Neural cell (in vitro differentiated cells): Measurements from ENCODE around the gene WDR73. TPM values are rescaled to one million over a fixed set of nuclear protein-coding genes. Genes with fewer than 3 reads are reported as not detected.

Experiments
- H2AFZ ChIP-seq: fragments of 200-600, 300-800 bp; sonication (generic), shearing (Covaris generic); 2 replicates; pipeline ENCODE4 v1.6.0; 2014; ENCODE audit warnings: low read depth, mild to moderate bottlenecking, antibody characterized with exemption, low read length, moderate library complexity
- H3F3A ChIP-seq: fragments of 200-600 bp; shearing (Covaris generic); 2 replicates; pipeline ENCODE4 v1.6.1; 2016; ENCODE audit warnings: mild to moderate bottlenecking, moderate library complexity, mixed read lengths, antibody characterized with exemption, low read length; ENCODE audit not compliant: insufficient read depth, poor library complexity, severe bottlenecking
- H3K27ac ChIP-seq: fragments of 200-600, 300-800 bp; sonication (generic), shearing (Covaris generic); 2 replicates; pipeline ENCODE4 v1.5.1; 2014; ENCODE audit warnings: mild to moderate bottlenecking, low read length, moderate library complexity
- H3K27me3 ChIP-seq: fragments of 300-800, 200-600 bp; sonication (generic), shearing (Covaris generic); 2 replicates; pipeline ENCODE4 v1.6.0; 2014; ENCODE audit warnings: mild to moderate bottlenecking, low read depth, low read length, moderate library complexity; ENCODE audit not compliant: insufficient read depth
- H3K36me3 ChIP-seq: fragments of 300-800, 200-600 bp; sonication (generic), shearing (Covaris generic); 2 replicates; pipeline ENCODE4 v1.5.1; 2014; ENCODE audit warnings: mild to moderate bottlenecking, antibody characterized with exemption, low read length, moderate library complexity; ENCODE audit not compliant: insufficient read depth
- H3K4me2 ChIP-seq: fragments of 300-800, 200-600 bp; sonication (generic), shearing (Covaris generic); 2 replicates; pipeline ENCODE4 v1.6.0; 2014; ENCODE audit warnings: mild to moderate bottlenecking, low read length
- H3K4me3 ChIP-seq: fragments of 300-800, 200-600 bp; sonication (generic), shearing (Covaris generic); 2 replicates; pipeline ENCODE4 v1.5.1; 2014; ENCODE audit warnings: mild to moderate bottlenecking, low read length, moderate library complexity
- H3K79me2 ChIP-seq: fragments of 200-600 bp; shearing (Covaris generic); replicated peaks from 2 replicates; pipeline ENCODE4 v1.6.0; 2014; ENCODE audit warnings: mild to moderate bottlenecking, low read length, moderate library complexity; ENCODE audit not compliant: insufficient read depth
- H3K9ac ChIP-seq: fragments of 300-800, 200-600 bp; sonication (generic), shearing (Covaris generic); 2 replicates; pipeline ENCODE4 v1.6.1; 2016; ENCODE audit warnings: mild to moderate bottlenecking, low read length, mixed read lengths
- H3K9me2 ChIP-seq: fragments of 200-600 bp; shearing (Covaris generic); 2 replicates; pipeline ENCODE4 v1.6.1; 2016; ENCODE audit warnings: mild to moderate bottlenecking, low read length, mixed read lengths; ENCODE audit not compliant: insufficient read depth
- H3K9me3 ChIP-seq: fragments of 200-600, 300-800 bp; sonication (generic), shearing (Covaris generic); 2 replicates; pipeline ENCODE4 v1.6.1; 2016; ENCODE audit warnings: mild to moderate bottlenecking, mixed run types, low read length, moderate library complexity, mixed read lengths
- H4K20me1 ChIP-seq: fragments of 200-600 bp; shearing (Covaris generic); 2 replicates; pipeline ENCODE4 v1.6.1; 2016; ENCODE audit warnings: mild to moderate bottlenecking, mixed run types; ENCODE audit not compliant: insufficient read depth
- CTCF ChIP-seq: fragments of 450-650 bp; IDR thresholded peaks from 2 replicates; pipeline ENCODE4 v1.5.1; 2014; ENCODE audit warnings: antibody characterized with exemption, mild to moderate bottlenecking, moderate library complexity; ENCODE audit not compliant: poor library complexity, severe bottlenecking
- EP300 ChIP-seq: fragments of 450-650 bp; conservative IDR thresholded peaks from 2 replicates; pipeline ENCODE4 v1.6.1; 2014; ENCODE audit warnings: antibody characterized with exemption, mild to moderate bottlenecking, moderate library complexity; ENCODE audit not compliant: poor library complexity, severe bottlenecking
- EZH2 ChIP-seq: fragments of 200-600, 300-800 bp; shearing (Covaris generic), sonication (generic); IDR thresholded peaks from 2 replicates; pipeline ENCODE4 v1.6.1; 2014; ENCODE audit warnings: antibody characterized with exemption, low read length, borderline replicate concordance, mild to moderate bottlenecking; ENCODE audit not compliant: insufficient read depth, poor library complexity, severe bottlenecking
- MXI1 ChIP-seq: fragments of 450-650 bp; conservative IDR thresholded peaks from 2 replicates; pipeline ENCODE4 v1.6.1; 2014; ENCODE audit warnings: antibody characterized with exemption, mild to moderate bottlenecking; ENCODE audit not compliant: poor library complexity, severe bottlenecking
- POLR2AphosphoS5 ChIP-seq: IDR thresholded peaks from 2 replicates; pipeline ENCODE4 v1.6.1; 2012
- RAD21 ChIP-seq: fragments of 450-650 bp; conservative IDR thresholded peaks from 2 replicates; pipeline ENCODE4 v1.6.1; 2014; ENCODE audit warnings: antibody characterized with exemption, mild to moderate bottlenecking, moderate library complexity
- REST ChIP-seq: IDR thresholded peaks from 2 replicates; pipeline ENCODE4 v1.6.1; 2012; ENCODE audit warnings: borderline replicate concordance
- SMC3 ChIP-seq: fragments of 450-650 bp; conservative IDR thresholded peaks from 2 replicates; pipeline ENCODE4 v1.6.1; 2014; ENCODE audit warnings: antibody characterized with exemption, mild to moderate bottlenecking, moderate library complexity; ENCODE audit not compliant: poor library complexity
- TAF1 ChIP-seq: IDR thresholded peaks from 2 replicates; pipeline ENCODE4 v1.6.1; 2012; ENCODE audit warnings: low read depth
- polyA plus RNA-seq: library from polyadenylated mRNA; depleted of rRNA; stranded (reverse); fragments of >200 nt; gene quantifications from 2 replicates; pipeline ENCODE4 v1.2.3, GENCODE V29; 2014

WDR73 gene
- polyA plus RNA-seq, 1 donor from 2014 or later, result 75.4 TPM

- H3K4me3 ChIP-seq, result peak overlapping the region; percentile 71
- no peaks in the 10 kb centered on the region for H3K9me2 ChIP-seq
- peaks cover 38% of the 10 kb centered on the region for H3K79me2 ChIP-seq
- TF ChIP-seq POLR2AphosphoS5 (no peak), SMC3 (no peak), RAD21 (no peak), REST (no peak), TAF1 (no peak), EZH2 (no peak), EP300 (no peak), MXI1 (no peak), CTCF (no peak)
- peak overlapping the region; percentile 95 for H3K9ac ChIP-seq
- H3K27ac ChIP-seq, result no peak overlapping the region
- peak overlapping the region; percentile 22 for H3K4me2 ChIP-seq
- H2AFZ ChIP-seq, result peak overlapping the region; percentile 98
- no peaks in the 10 kb centered on the region for H3F3A ChIP-seq
- peaks cover 5% of the 10 kb centered on the region for H4K20me1 ChIP-seq
- H3K27me3 ChIP-seq, result no peaks in the 10 kb centered on the region
- H3K36me3 ChIP-seq, result peaks cover 6% of the 10 kb centered on the region
- H3K9me3 ChIP-seq, result no peaks in the 10 kb centered on the region
These were observed 53.8 kb downstream of the WDR73 start for GRCh38 chr15:84600331-84600686.

- no peaks in the 10 kb centered on the region for H3F3A ChIP-seq
- peaks cover under 1% of the 10 kb centered on the region for H4K20me1 ChIP-seq
- H3K4me3 ChIP-seq, result no peak overlapping the region
- no peaks in the 10 kb centered on the region for H3K27me3 ChIP-seq
- no peak overlapping the region for H3K27ac ChIP-seq
- peaks cover 2% of the 10 kb centered on the region for H3K36me3 ChIP-seq
- H3K79me2 ChIP-seq, result peaks cover 35% of the 10 kb centered on the region
- TF ChIP-seq MXI1 (no peak), CTCF (no peak), POLR2AphosphoS5 (no peak), RAD21 (no peak), SMC3 (no peak), TAF1 (no peak), REST (no peak), EP300 (no peak), EZH2 (no peak)
- no peak overlapping the region for H3K9ac ChIP-seq
- no peaks in the 10 kb centered on the region for H3K9me3 ChIP-seq
- no peaks in the 10 kb centered on the region for H3K9me2 ChIP-seq
- no peak overlapping the region for H2AFZ ChIP-seq
- no peak overlapping the region for H3K4me2 ChIP-seq
These were observed 54.2 kb downstream of the WDR73 start for GRCh38 chr15:84599906-84600305.
